ENCODE measurements around the gene SLC25A4. TPM values are rescaled to one million over a fixed set of nuclear protein-coding genes. Genes with fewer than 3 reads are reported as not detected.

Gene SLC25A4
- total RNA-seq, 1 donor from 2014 or later = 96.2 TPM

- DNase-seq (ENCODE audit: low read depth) = peak; percentile 65
Measured at GRCh38 chr4:185119927-185120630, 23.0 kb upstream of the SLC25A4 start.

GRCh38 chr4:185120631-185120946 is 22.5 kb upstream of the SLC25A4 start:
- DNase-seq (ENCODE audit: low read depth) = no peak

- no peak for DNase-seq (ENCODE audit: low read depth)
Measured at GRCh38 chr4:185122681-185123345, 20.3 kb upstream of the SLC25A4 start.

- DNase-seq (ENCODE audit: low read depth) = no peak
Measured at GRCh38 chr4:185124006-185124405, 19.1 kb upstream of the SLC25A4 start.

GRCh38 chr4:185127021-185127925 is 15.8 kb upstream of the SLC25A4 start:
- no peak for DNase-seq (ENCODE audit: low read depth)

- DNase-seq (ENCODE audit: low read depth) = no peak
Measured at GRCh38 chr4:185128272-185129119, 14.6 kb upstream of the SLC25A4 start.

GRCh38 chr4:185134307-185134869 is 8.7 kb upstream of the SLC25A4 start:
- DNase-seq (ENCODE audit: low read depth) = peak; percentile 64

- no peak for DNase-seq (ENCODE audit: low read depth)
Measured at GRCh38 chr4:185137233-185137925, 5.7 kb upstream of the SLC25A4 start.

- no peak for DNase-seq (ENCODE audit: low read depth)
Measured at GRCh38 chr4:185138161-185138560, 4.9 kb upstream of the SLC25A4 start.

GRCh38 chr4:185139736-185140135 is 3.3 kb upstream of the SLC25A4 start:
- DNase-seq (ENCODE audit: low read depth) = peak; percentile 86

- no peak for DNase-seq (ENCODE audit: low read depth)
Measured at GRCh38 chr4:185141777-185142176, 1.3 kb upstream of the SLC25A4 start.

GRCh38 chr4:185142564-185142911 is 528 bp upstream of the SLC25A4 start:
- DNase-seq (ENCODE audit: low read depth) = no peak

GRCh38 chr4:185143601-185143969 is 519 bp downstream of the SLC25A4 start:
- peak; percentile 68 for DNase-seq (ENCODE audit: low read depth)

GRCh38 chr4:185144601-185145240 is 1.7 kb downstream of the SLC25A4 start:
- DNase-seq (ENCODE audit: low read depth) = no peak

- no peak for DNase-seq (ENCODE audit: low read depth)
Measured at GRCh38 chr4:185145572-185145971, 2.5 kb downstream of the SLC25A4 start.

- DNase-seq (ENCODE audit: low read depth) = no peak
Measured at GRCh38 chr4:185149392-185149791, 6.3 kb downstream of the SLC25A4 start.

GRCh38 chr4:185151296-185151695 is 8.2 kb downstream of the SLC25A4 start:
- no peak for DNase-seq (ENCODE audit: low read depth)

- DNase-seq (ENCODE audit: low read depth) = peak; percentile 62
Measured at GRCh38 chr4:185165605-185166063, 22.6 kb downstream of the SLC25A4 start.

- DNase-seq (ENCODE audit: low read depth) = peak; percentile 55
Measured at GRCh38 chr4:185167234-185167633, 24.2 kb downstream of the SLC25A4 start.
